Measurements from ENCODE around the gene KIFBP.
"Not testable (repeated sequence)": the region's sequence is repeated elsewhere in the genome, so short reads cannot be mapped to it uniquely, and the experiment has no call there.

- not testable (repeated sequence) for TF ChIP-seq EZH2 (IDR thresholded peaks at IDR 0.05; ENCODE audit: borderline replicate concordance, low read depth, low read length, severe bottlenecking); POLR2A (IDR thresholded peaks at IDR 0.05; ENCODE audit: low read depth, low read length)
- TF ChIP-seq, protein P1, sequence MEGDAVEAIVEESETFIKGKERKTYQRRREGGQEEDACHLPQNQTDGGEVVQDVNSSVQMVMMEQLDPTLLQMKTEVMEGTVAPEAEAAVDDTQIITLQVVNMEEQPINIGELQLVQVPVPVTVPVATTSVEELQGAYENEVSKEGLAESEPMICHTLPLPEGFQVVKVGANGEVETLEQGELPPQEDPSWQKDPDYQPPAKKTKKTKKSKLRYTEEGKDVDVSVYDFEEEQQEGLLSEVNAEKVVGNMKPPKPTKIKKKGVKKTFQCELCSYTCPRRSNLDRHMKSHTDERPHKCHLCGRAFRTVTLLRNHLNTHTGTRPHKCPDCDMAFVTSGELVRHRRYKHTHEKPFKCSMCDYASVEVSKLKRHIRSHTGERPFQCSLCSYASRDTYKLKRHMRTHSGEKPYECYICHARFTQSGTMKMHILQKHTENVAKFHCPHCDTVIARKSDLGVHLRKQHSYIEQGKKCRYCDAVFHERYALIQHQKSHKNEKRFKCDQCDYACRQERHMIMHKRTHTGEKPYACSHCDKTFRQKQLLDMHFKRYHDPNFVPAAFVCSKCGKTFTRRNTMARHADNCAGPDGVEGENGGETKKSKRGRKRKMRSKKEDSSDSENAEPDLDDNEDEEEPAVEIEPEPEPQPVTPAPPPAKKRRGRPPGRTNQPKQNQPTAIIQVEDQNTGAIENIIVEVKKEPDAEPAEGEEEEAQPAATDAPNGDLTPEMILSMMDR (IDR thresholded peaks at IDR 0.05; ENCODE audit: extremely low read depth in 1 of 2, insufficient read depth in 1 of 2, low read depth in 1 of 2, low read length in 2 of 2): not testable (repeated sequence)
- TF ChIP-seq, protein P2, sequence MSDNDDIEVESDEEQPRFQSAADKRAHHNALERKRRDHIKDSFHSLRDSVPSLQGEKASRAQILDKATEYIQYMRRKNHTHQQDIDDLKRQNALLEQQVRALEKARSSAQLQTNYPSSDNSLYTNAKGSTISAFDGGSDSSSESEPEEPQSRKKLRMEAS (IDR thresholded peaks at IDR 0.05; ENCODE audit: insufficient read depth, insufficient read length): not testable (repeated sequence)
Measured at GRCh38 chr10:68975936-68976473, 12.6 kb upstream of the KIFBP start.

Measured in endothelial cell of umbilical vein (primary cell).